ENCODE data around the gene TRHDE. TPM values are rescaled to one million over a fixed set of nuclear protein-coding genes. Genes with fewer than 3 reads are reported as not detected.

The TRHDE gene
- total RNA-seq, 4 donors from 2014 or later: 0.05 to 0.81 (median 0.40) TPM

- Histone ChIP-seq H3K27me3 (no peaks in the 10 kb centered on the region), H3K9me3 (no peaks in the 10 kb centered on the region), H3K27ac (no peak overlapping the region), H3K4me3 (replicated peaks in 1 of 3) (no peak overlapping the region), H3K4me1 (no peaks in the 10 kb centered on the region), H3K36me3 (no peaks in the 10 kb centered on the region)
- intact Hi-C loops (cut with DNase I): no loop called here
- 78 to 82% methylated on average over 2 of the region's 2 CpGs for WGBS, 2 donors
- TF ChIP-seq POLR2A (IDR thresholded peaks at IDR 0.05) (no peak), CTCF (IDR thresholded peaks at IDR 0.05) (no peak)
- DNase-seq: no peak
These were observed 172.4 kb downstream of the TRHDE start for GRCh38 chr12:72444566-72444965.

GRCh38 chr12:72448089-72448488 is 175.9 kb downstream of the TRHDE start:
- Histone ChIP-seq H3K4me3 (replicated peaks in 1 of 3) (no peak overlapping the region), H3K27me3 (no peaks in the 10 kb centered on the region), H3K36me3 (no peaks in the 10 kb centered on the region), H3K27ac (no peak overlapping the region), H3K4me1 (no peaks in the 10 kb centered on the region), H3K9me3 (no peaks in the 10 kb centered on the region)
- intact Hi-C loops (cut with DNase I): no loop called here
- no peak for DNase-seq
- TF ChIP-seq POLR2A (IDR thresholded peaks at IDR 0.05) (no peak), CTCF (IDR thresholded peaks at IDR 0.05) (no peak)
- 96 to 98% methylated on average over 1 of the region's 1 CpG for WGBS, 2 donors

GRCh38 chr12:72448805-72449204 is 176.6 kb downstream of the TRHDE start:
- Histone ChIP-seq H3K9me3 (no peaks in the 10 kb centered on the region), H3K27ac (no peak overlapping the region), H3K27me3 (no peaks in the 10 kb centered on the region), H3K36me3 (no peaks in the 10 kb centered on the region), H3K4me3 (replicated peaks in 1 of 3) (no peak overlapping the region), H3K4me1 (no peaks in the 10 kb centered on the region)
- TF ChIP-seq POLR2A (IDR thresholded peaks at IDR 0.05) (no peak), CTCF (IDR thresholded peaks at IDR 0.05) (no peak)
- no peak for DNase-seq
- WGBS, 2 donors: 77 to 83% methylated on average over 2 of the region's 2 CpGs
- intact Hi-C loops (cut with DNase I): no loop called here

GRCh38 chr12:72453066-72453465 is 180.9 kb downstream of the TRHDE start:
- peaks cover 5% of the 10 kb centered on the region for H3K9me3 ChIP-seq
- no peak overlapping the region for H3K27ac ChIP-seq
- no peak overlapping the region for H3K4me3 ChIP-seq (replicated peaks in 1 of 3)
- intact Hi-C loops (cut with DNase I): no loop called here
- no peaks in the 10 kb centered on the region for H3K27me3 ChIP-seq
- H3K36me3 ChIP-seq: no peaks in the 10 kb centered on the region
- DNase-seq: no peak
- TF ChIP-seq POLR2A (IDR thresholded peaks at IDR 0.05) (no peak), CTCF (IDR thresholded peaks at IDR 0.05) (no peak)
- H3K4me1 ChIP-seq: no peaks in the 10 kb centered on the region

GRCh38 chr12:72453550-72453949 is 181.4 kb downstream of the TRHDE start:
- Histone ChIP-seq H3K9me3 (peaks cover 5% of the 10 kb centered on the region), H3K36me3 (no peaks in the 10 kb centered on the region), H3K4me3 (replicated peaks in 1 of 3) (no peak overlapping the region), H3K4me1 (no peaks in the 10 kb centered on the region), H3K27me3 (no peaks in the 10 kb centered on the region), H3K27ac (no peak overlapping the region)
- no peak for TF ChIP-seq CTCF (IDR thresholded peaks at IDR 0.05)
- no peak for TF ChIP-seq POLR2A (IDR thresholded peaks at IDR 0.05)
- no peak for DNase-seq
- intact Hi-C loops (cut with DNase I): no loop called here
- 71 to 73% methylated on average over 2 of the region's 2 CpGs for WGBS, 2 donors
